Activated naive CD4-positive, alpha-beta T cell treated with anti-CD3 and anti-CD28 coated beads, Interleukin-2, amount 50 U/mL, for 24 hours (primary cell): ENCODE data around the gene ABCF3.
A peak's percentile ranks its signal among the peaks of the same experiment; 100 is the strongest.
"Not testable (repeated sequence)": the region's sequence is repeated elsewhere in the genome, so short reads cannot be mapped to it uniquely, and the experiment has no call there.

Experiments used
- H3K27ac Mint-ChIP-seq: one replicate; pipeline ENCODE4 v1.8.0; 2021; ENCODE audit warnings: mild to moderate bottlenecking, mixed read lengths
- H3K27me3 Mint-ChIP-seq: one replicate; pipeline ENCODE4 v1.8.0; 2021; ENCODE audit warnings: mixed read lengths
- H3K36me3 Mint-ChIP-seq: one replicate; pipeline ENCODE4 v1.8.0; 2021; ENCODE audit warnings: mixed read lengths
- H3K4me1 Mint-ChIP-seq: one replicate; pipeline ENCODE4 v1.8.0; 2021; ENCODE audit warnings: mixed read lengths
- H3K4me3 Mint-ChIP-seq: one replicate; pipeline ENCODE4 v1.8.0; 2021; ENCODE audit warnings: mild to moderate bottlenecking, mixed read lengths
- H3K9me3 Mint-ChIP-seq: one replicate; pipeline ENCODE4 v1.8.0; 2021; ENCODE audit warnings: mixed read lengths

The ABCF3 gene

GRCh38 chr3:184160456-184160855 lies 25.5 kb upstream of the ABCF3 start:
- H3K27ac Mint-ChIP-seq: no peak overlapping the region
- H3K4me1 Mint-ChIP-seq: peaks cover 30% of the 10 kb centered on the region
- H3K27me3 Mint-ChIP-seq: no peaks in the 10 kb centered on the region
- H3K36me3 Mint-ChIP-seq: no peaks in the 10 kb centered on the region
- H3K4me3 Mint-ChIP-seq: no peak overlapping the region
- no peaks in the 10 kb centered on the region for H3K9me3 Mint-ChIP-seq

- H3K4me3 Mint-ChIP-seq, H3K9me3 Mint-ChIP-seq, H3K27me3 Mint-ChIP-seq, H3K36me3 Mint-ChIP-seq, H3K27ac Mint-ChIP-seq: not testable (repeated sequence)
- H3K4me1 Mint-ChIP-seq: peaks cover 20% of the 10 kb centered on the region
Observed at GRCh38 chr3:184162571-184163070, 23.4 kb upstream of the ABCF3 start.

- H3K36me3 Mint-ChIP-seq: no peaks in the 10 kb centered on the region
- H3K4me1 Mint-ChIP-seq: peaks cover 11% of the 10 kb centered on the region
- no peak overlapping the region for H3K4me3 Mint-ChIP-seq
- H3K9me3 Mint-ChIP-seq: no peaks in the 10 kb centered on the region
- no peak overlapping the region for H3K27ac Mint-ChIP-seq
- H3K27me3 Mint-ChIP-seq: no peaks in the 10 kb centered on the region
Observed at GRCh38 chr3:184164648-184165330, 21.2 kb upstream of the ABCF3 start.

- Mint-ChIP-seq H3K27ac (no peak overlapping the region), H3K27me3 (no peaks in the 10 kb centered on the region), H3K36me3 (no peaks in the 10 kb centered on the region), H3K4me1 (peaks cover 6% of the 10 kb centered on the region), H3K9me3 (no peaks in the 10 kb centered on the region), H3K4me3 (no peak overlapping the region)
Observed at GRCh38 chr3:184165543-184165942, 20.5 kb upstream of the ABCF3 start.

GRCh38 chr3:184166671-184167070 lies 19.3 kb upstream of the ABCF3 start:
- Mint-ChIP-seq H3K9me3 (no peaks in the 10 kb centered on the region), H3K36me3 (no peaks in the 10 kb centered on the region), H3K27me3 (no peaks in the 10 kb centered on the region), H3K27ac (no peak overlapping the region), H3K4me3 (no peak overlapping the region), H3K4me1 (peaks cover under 1% of the 10 kb centered on the region)

GRCh38 chr3:184167786-184168185 lies 18.2 kb upstream of the ABCF3 start:
- H3K36me3 Mint-ChIP-seq: no peaks in the 10 kb centered on the region
- H3K27me3 Mint-ChIP-seq: no peaks in the 10 kb centered on the region
- no peaks in the 10 kb centered on the region for H3K9me3 Mint-ChIP-seq
- H3K27ac Mint-ChIP-seq: no peak overlapping the region
- no peak overlapping the region for H3K4me3 Mint-ChIP-seq
- no peaks in the 10 kb centered on the region for H3K4me1 Mint-ChIP-seq

- Mint-ChIP-seq H3K27me3 (no peaks in the 10 kb centered on the region), H3K27ac (no peak overlapping the region)
Observed at GRCh38 chr3:184168363-184169120, 17.5 kb upstream of the ABCF3 start.

GRCh38 chr3:184169896-184170875 lies 15.8 kb upstream of the ABCF3 start:
- H3K27ac Mint-ChIP-seq: no peak overlapping the region
- no peaks in the 10 kb centered on the region for H3K36me3 Mint-ChIP-seq
- H3K27me3 Mint-ChIP-seq: no peaks in the 10 kb centered on the region
- no peak overlapping the region for H3K4me3 Mint-ChIP-seq
- no peaks in the 10 kb centered on the region for H3K9me3 Mint-ChIP-seq
- H3K4me1 Mint-ChIP-seq: peaks cover under 1% of the 10 kb centered on the region

More at GRCh38 chr3:184168363-184169120, 17.5 kb upstream of the ABCF3 start:
- H3K9me3 Mint-ChIP-seq: no peaks in the 10 kb centered on the region
- H3K4me1 Mint-ChIP-seq: no peaks in the 10 kb centered on the region
- H3K36me3 Mint-ChIP-seq: no peaks in the 10 kb centered on the region
- no peak overlapping the region for H3K4me3 Mint-ChIP-seq

- Mint-ChIP-seq H3K27ac (no peak overlapping the region), H3K9me3 (no peaks in the 10 kb centered on the region), H3K36me3 (peaks cover 2% of the 10 kb centered on the region), H3K4me3 (no peak overlapping the region), H3K27me3 (no peaks in the 10 kb centered on the region), H3K4me1 (peaks cover 13% of the 10 kb centered on the region)
Observed at GRCh38 chr3:184171562-184171961, 14.4 kb upstream of the ABCF3 start.

GRCh38 chr3:184172681-184173373 lies 13.2 kb upstream of the ABCF3 start:
- Mint-ChIP-seq H3K27ac (peak overlapping the region; percentile 6), H3K9me3 (no peaks in the 10 kb centered on the region), H3K4me1 (peaks cover 21% of the 10 kb centered on the region), H3K27me3 (no peaks in the 10 kb centered on the region), H3K4me3 (no peak overlapping the region), H3K36me3 (peaks cover 2% of the 10 kb centered on the region)

- Mint-ChIP-seq H3K4me1 (peaks cover 26% of the 10 kb centered on the region), H3K27me3 (no peaks in the 10 kb centered on the region), H3K4me3 (no peak overlapping the region), H3K36me3 (peaks cover 5% of the 10 kb centered on the region), H3K9me3 (no peaks in the 10 kb centered on the region), H3K27ac (peak overlapping the region; percentile 6)
Observed at GRCh38 chr3:184173374-184173722, 12.7 kb upstream of the ABCF3 start.

- Mint-ChIP-seq H3K9me3 (no peaks in the 10 kb centered on the region), H3K27ac (peak overlapping the region; percentile 92), H3K27me3 (no peaks in the 10 kb centered on the region), H3K4me3 (peak overlapping the region; percentile 99), H3K4me1 (peaks cover 26% of the 10 kb centered on the region), H3K36me3 (peaks cover 5% of the 10 kb centered on the region)
Observed at GRCh38 chr3:184174284-184174645, 11.7 kb upstream of the ABCF3 start.

- Mint-ChIP-seq H3K9me3 (no peaks in the 10 kb centered on the region), H3K4me1 (peaks cover 26% of the 10 kb centered on the region), H3K4me3 (peak within 1 kb of the TSS; percentile 99), H3K36me3 (peaks cover 5% of the 10 kb centered on the region), H3K27ac (peak within 1 kb of the TSS; percentile 92), H3K27me3 (no peaks in the 10 kb centered on the region)
Observed at GRCh38 chr3:184174646-184175492, 11.1 kb upstream of the ABCF3 start, which contains the start of gene AP2M1. TSS of gene AP2M1 (plus strand) at chr3:184174855. CDS start at chr3:184176994, 2,139 bp downstream.

GRCh38 chr3:184175506-184175905 lies 10.5 kb upstream of the ABCF3 start:
- Mint-ChIP-seq H3K9me3 (no peaks in the 10 kb centered on the region), H3K4me3 (peak overlapping the region; percentile 99), H3K27me3 (no peaks in the 10 kb centered on the region), H3K27ac (peak overlapping the region; percentile 86), H3K36me3 (peaks cover 5% of the 10 kb centered on the region), H3K4me1 (peaks cover 26% of the 10 kb centered on the region)
